ENCODE results near the gene DYRK1A. TPM values are rescaled to one million over a fixed set of nuclear protein-coding genes. Genes with fewer than 3 reads are reported as not detected.

Gene DYRK1A
- total RNA-seq, 2 experiments from 2014 or later = 58.4 to 65.1 TPM

- no peak for TF ChIP-seq EZH2phosphoT487 (IDR thresholded peaks at IDR 0.05; ENCODE audit: borderline replicate concordance, low read depth, low read length)
- TF ChIP-seq CTCF (conservative IDR thresholded peaks at IDR 0.05; ENCODE audit: low read length) = no peak
- intact Hi-C loops (cut with micrococcal nuclease; ENCODE audit: unreplicated experiment) = loop anchor here (5.0 to 10.0 kb wide), 3 partner anchors 93 to 1815 kb away; partner anchors contain the start of genes HLCS and PSMG1
- H3K79me2 ChIP-seq (ENCODE audit: insufficient read depth, low read depth, low read length) = peaks cover 77% of the 10 kb centered on the region
- H3K9me2 ChIP-seq (ENCODE audit: insufficient read depth, low read length) = no peaks in the 10 kb centered on the region
- ChIA-PET POLR2A (interaction anchor here (1.1 to 3.0 kb wide), 2 partner anchors 13 to 52 kb away, joined by 3 to 17 read pairs; no protein-coding TSS in a partner anchor), CTCF (ENCODE audit: unreplicated experiment) (no interaction called here)
- H3K9me3 ChIP-seq (ENCODE audit: low read length) = no peaks in the 10 kb centered on the region
- H3K4me2 ChIP-seq (ENCODE audit: low read length) = peak overlapping the region; percentile 93
- H3K36me3 ChIP-seq (ENCODE audit: insufficient read depth, low read length) = peaks cover 22% of the 10 kb centered on the region
- H3K27ac ChIP-seq (ENCODE audit: low read depth, low read length, poor library complexity, severe bottlenecking) = peak overlapping the region; percentile 20
- no TSS peak for BruUV-seq (replicated peaks)
- peak overlapping the region; percentile 86 for H3K4me3 ChIP-seq (ENCODE audit: low read depth, low read length, poor library complexity, severe bottlenecking)
- peaks cover 59% of the 10 kb centered on the region for H3K4me1 ChIP-seq (ENCODE audit: insufficient read depth, low read length, poor library complexity, severe bottlenecking)
- H4K20me1 ChIP-seq (ENCODE audit: insufficient read depth, low read length) = peaks cover 62% of the 10 kb centered on the region
- peak; percentile 15 for DNase-seq (ENCODE audit: low spot score)
- no peak overlapping the region for H2AFZ ChIP-seq (ENCODE audit: low read length)
Observed at GRCh38 chr21:37369307-37369854, 2.8 kb downstream of the DYRK1A start.

- H4K20me1 ChIP-seq (ENCODE audit: insufficient read depth, low read length) = peaks cover 63% of the 10 kb centered on the region
Observed at GRCh38 chr21:37370152-37371040, 3.8 kb downstream of the DYRK1A start.

More at GRCh38 chr21:37370152-37371040, 3.8 kb downstream of the DYRK1A start:
- Histone ChIP-seq H3K4me2 (ENCODE audit: low read length) (peak overlapping the region; percentile 93), H3K27ac (ENCODE audit: low read depth, low read length, poor library complexity, severe bottlenecking) (peak overlapping the region; percentile 20), H3K4me1 (ENCODE audit: insufficient read depth, low read length, poor library complexity, severe bottlenecking) (peaks cover 54% of the 10 kb centered on the region), H3K9me3 (ENCODE audit: low read length) (no peaks in the 10 kb centered on the region), H3K9me2 (ENCODE audit: insufficient read depth, low read length) (no peaks in the 10 kb centered on the region), H2AFZ (ENCODE audit: low read length) (no peak overlapping the region), H3K4me3 (ENCODE audit: low read depth, low read length, poor library complexity, severe bottlenecking) (peak overlapping the region; percentile 86), H3K79me2 (ENCODE audit: insufficient read depth, low read depth, low read length) (peaks cover 81% of the 10 kb centered on the region), H3K36me3 (ENCODE audit: insufficient read depth, low read length) (peaks cover 22% of the 10 kb centered on the region)
- ChIA-PET CTCF (ENCODE audit: unreplicated experiment) (no interaction called here), POLR2A (interaction anchor here (0.7 to 3.0 kb wide), 5 partner anchors 11 to 58 kb away, joined by 3 to 17 read pairs (median 4); no protein-coding TSS in a partner anchor)
- no TSS peak for BruUV-seq (replicated peaks)
- TF ChIP-seq EZH2phosphoT487 (IDR thresholded peaks at IDR 0.05; ENCODE audit: borderline replicate concordance, low read depth, low read length) (no peak), CTCF (conservative IDR thresholded peaks at IDR 0.05; ENCODE audit: low read length) (no peak)
- intact Hi-C loops (cut with micrococcal nuclease; ENCODE audit: unreplicated experiment) = no loop called here
- peak; percentile 21 for DNase-seq (ENCODE audit: low spot score)
